ENCODE measurements around the gene PARN.

Gene PARN

DNA sequence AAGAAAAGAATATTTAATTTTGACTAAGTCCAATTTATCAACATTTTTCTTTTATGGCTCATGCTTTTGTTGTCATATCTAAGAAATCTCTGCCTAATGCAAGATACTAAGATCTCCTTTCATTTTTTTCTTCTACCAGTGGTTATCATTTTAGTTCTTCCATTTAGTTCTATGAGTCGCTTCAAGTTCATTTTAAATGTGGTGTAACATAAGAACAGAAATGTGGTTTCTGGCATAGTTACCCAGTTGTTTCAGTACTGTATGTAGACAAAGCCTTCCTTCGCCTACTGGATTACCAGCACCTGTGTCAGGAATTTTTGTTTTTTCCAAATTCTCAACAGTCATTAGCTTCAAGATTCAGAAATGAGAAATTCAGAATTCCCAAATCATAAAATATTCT, 175.7 kb downstream of the PARN start:
- CTCF ChIA-PET: no interaction called here
- TF ChIP-seq, protein P1, sequence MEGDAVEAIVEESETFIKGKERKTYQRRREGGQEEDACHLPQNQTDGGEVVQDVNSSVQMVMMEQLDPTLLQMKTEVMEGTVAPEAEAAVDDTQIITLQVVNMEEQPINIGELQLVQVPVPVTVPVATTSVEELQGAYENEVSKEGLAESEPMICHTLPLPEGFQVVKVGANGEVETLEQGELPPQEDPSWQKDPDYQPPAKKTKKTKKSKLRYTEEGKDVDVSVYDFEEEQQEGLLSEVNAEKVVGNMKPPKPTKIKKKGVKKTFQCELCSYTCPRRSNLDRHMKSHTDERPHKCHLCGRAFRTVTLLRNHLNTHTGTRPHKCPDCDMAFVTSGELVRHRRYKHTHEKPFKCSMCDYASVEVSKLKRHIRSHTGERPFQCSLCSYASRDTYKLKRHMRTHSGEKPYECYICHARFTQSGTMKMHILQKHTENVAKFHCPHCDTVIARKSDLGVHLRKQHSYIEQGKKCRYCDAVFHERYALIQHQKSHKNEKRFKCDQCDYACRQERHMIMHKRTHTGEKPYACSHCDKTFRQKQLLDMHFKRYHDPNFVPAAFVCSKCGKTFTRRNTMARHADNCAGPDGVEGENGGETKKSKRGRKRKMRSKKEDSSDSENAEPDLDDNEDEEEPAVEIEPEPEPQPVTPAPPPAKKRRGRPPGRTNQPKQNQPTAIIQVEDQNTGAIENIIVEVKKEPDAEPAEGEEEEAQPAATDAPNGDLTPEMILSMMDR (IDR thresholded peaks at IDR 0.05; ENCODE audit: insufficient read depth, low read length, missing control alignments): no peak

DNA sequence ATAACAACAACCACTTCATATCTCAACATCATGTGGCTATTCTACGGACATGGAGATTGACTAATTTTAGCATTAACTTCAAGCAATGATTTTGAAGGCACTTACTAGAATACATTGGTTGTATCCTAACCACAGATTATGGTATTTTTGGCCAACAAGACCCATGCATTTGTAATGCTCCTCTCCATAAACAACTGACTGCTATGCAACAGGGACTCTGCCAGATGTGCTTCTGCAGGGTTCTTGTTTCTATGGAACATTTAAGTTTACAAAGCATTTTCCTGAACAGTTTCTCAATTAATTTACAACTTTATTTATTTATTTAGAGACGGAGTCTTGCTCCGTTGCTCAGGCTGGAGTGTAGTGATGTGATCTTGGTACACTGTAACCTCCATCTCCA, 178.0 kb downstream of the PARN start:
- CTCF ChIA-PET: interaction anchor here (1.0 kb wide), 1 partner anchor 18 kb away, joined by 3 read pairs; no protein-coding TSS in a partner anchor
- POLR2A ChIA-PET: no interaction called here
- no peak for DNase-seq (ENCODE audit: low read depth, low spot score)

More for the DNA sequence above, 175.7 kb downstream of the PARN start:
- DNase-seq (ENCODE audit: low read depth, low spot score): no peak
- POLR2A ChIA-PET: no interaction called here
- H3K4me3 ChIP-seq (ENCODE audit: low read depth, low read length): no peak overlapping the region

DNA sequence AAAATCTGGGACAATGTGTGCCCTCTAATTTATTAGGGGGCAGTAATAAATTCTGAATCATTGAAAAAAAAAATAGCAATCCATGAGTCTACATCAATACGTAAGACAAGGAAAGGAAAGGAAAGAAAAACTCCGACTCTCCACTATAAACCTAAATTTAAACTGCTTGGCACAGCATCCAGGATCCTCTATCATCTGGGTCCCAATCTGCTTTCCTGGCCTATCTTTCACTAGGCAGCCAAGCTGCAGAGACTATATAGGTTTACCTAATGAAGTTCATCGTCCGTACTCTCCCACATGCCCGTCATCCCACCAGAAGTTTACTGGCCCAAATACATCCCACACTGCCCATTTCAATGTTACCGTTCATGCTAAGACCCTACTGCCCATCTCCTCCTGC, 179.2 kb downstream of the PARN start:
- POLR2A ChIA-PET: no interaction called here
- TF ChIP-seq, protein P1 (IDR thresholded peaks at IDR 0.05; ENCODE audit: insufficient read depth, low read length, missing control alignments): no peak
- CTCF ChIA-PET: no interaction called here
- DNase-seq (ENCODE audit: low read depth, low spot score): no peak
- no peak overlapping the region for H3K4me3 ChIP-seq (ENCODE audit: low read depth, low read length)

More for the DNA sequence above, 178.0 kb downstream of the PARN start:
- TF ChIP-seq, protein P1 (IDR thresholded peaks at IDR 0.05; ENCODE audit: insufficient read depth, low read length, missing control alignments): no peak
- no peak overlapping the region for H3K4me3 ChIP-seq (ENCODE audit: low read depth, low read length)

DNA sequence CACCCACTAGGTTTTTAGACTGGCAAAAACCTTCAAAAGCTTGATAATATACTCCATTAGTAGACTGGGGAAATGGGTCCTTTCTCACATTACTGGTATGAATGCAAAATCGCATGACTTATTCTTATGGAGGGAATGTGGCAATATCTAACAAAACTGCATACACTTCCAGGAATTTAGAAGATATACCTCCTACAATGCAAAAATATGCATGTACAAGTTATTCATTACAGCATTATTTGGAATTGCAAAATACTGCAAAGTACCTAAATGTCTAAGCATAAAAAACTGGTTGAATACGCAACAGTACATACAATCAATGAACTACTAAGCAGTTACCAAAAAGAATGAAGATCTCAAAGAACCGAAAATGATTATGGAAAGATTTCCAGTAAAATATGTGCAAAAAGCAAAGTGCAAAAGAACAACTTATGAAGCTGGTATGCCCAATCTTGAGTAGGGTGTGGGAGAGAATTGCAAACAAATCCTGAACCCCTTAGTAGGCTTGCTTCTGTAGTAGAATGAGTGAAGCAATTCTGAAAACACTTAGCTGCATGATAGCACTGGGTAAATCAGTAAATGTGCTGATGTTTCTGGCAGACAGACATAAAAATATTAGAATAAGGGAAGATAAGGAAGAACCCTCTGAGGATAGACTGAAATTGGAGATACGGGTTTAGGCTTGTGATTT, 180.1 kb downstream of the PARN start:
- TF ChIP-seq, protein P1 (IDR thresholded peaks at IDR 0.05; ENCODE audit: insufficient read depth, low read length, missing control alignments): no peak
- POLR2A ChIA-PET: no interaction called here
- DNase-seq (ENCODE audit: low read depth, low spot score): peak; percentile 42
- H3K4me3 ChIP-seq (ENCODE audit: low read depth, low read length): no peak overlapping the region
- CTCF ChIA-PET: no interaction called here

DNA sequence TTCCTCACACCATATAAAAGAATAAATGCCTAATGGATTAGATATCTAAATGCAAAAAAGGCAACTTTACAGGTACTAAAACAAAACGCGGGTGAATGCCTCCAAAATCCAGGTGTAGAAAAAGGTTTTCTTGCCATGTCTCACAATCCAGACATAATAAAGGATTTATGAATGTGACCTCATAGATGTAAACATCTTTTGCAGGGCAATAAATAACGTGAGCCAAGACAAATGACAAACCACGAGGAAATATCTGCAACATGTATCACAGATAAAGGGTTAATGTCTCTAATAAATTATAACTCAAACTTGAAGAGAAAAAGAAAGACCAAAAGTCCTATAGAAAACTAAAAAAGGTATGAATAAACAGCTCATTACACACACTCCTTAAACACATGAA, 180.7 kb downstream of the PARN start:
- no peak for DNase-seq (ENCODE audit: low read depth, low spot score)
- POLR2A ChIA-PET: no interaction called here
- TF ChIP-seq, protein P1 (IDR thresholded peaks at IDR 0.05; ENCODE audit: insufficient read depth, low read length, missing control alignments): no peak
- H3K4me3 ChIP-seq (ENCODE audit: low read depth, low read length): no peak overlapping the region
- CTCF ChIA-PET: no interaction called here

DNA sequence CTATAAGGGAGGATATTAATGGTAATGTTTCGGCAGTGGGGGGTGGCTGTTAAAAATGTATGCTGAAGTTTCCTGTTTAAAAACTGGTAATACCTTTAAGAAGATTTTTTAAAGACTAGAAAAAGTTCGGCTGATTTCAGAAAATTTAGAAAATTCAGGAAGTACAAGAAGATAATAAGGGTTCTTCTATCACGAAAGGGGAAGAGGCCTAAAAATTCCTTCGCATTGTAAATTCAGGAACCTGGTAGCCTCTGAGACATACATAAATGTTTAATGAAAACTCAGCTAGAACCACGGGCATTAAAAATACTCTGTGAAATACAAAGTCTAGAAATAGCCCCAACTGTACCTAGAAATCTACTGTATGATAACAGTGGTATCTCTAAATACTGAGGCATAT, 181.2 kb downstream of the PARN start:
- DNase-seq (ENCODE audit: low read depth, low spot score): no peak
- TF ChIP-seq, protein P1 (IDR thresholded peaks at IDR 0.05; ENCODE audit: insufficient read depth, low read length, missing control alignments): no peak
- CTCF ChIA-PET: no interaction called here

More for the DNA sequence above, 181.2 kb downstream of the PARN start:
- POLR2A ChIA-PET: no interaction called here
- H3K4me3 ChIP-seq (ENCODE audit: low read depth, low read length): no peak overlapping the region
